ENCODE results near the gene TRNAU1AP.

DNA sequence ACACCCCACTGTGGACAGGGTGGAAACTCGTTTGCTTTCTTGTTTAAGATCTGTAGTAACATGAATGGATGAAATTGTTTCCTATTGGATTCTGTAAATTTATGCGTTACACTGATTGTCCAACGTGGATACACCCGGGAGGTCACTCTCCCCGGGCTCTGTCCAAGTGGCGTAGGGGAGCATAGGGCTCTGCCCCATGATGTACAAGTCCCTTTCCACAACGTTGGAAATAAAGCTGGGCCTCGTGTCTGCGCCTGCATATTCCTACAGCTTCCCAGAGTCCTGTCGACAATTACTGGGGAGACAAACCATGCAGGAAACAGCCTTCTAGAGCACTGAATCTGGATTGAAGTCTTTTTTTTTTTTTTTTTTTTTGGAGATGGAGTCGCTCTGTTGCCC is 45.6 kb upstream of the TRNAU1AP start:
- TF ChIP-seq, protein P1, sequence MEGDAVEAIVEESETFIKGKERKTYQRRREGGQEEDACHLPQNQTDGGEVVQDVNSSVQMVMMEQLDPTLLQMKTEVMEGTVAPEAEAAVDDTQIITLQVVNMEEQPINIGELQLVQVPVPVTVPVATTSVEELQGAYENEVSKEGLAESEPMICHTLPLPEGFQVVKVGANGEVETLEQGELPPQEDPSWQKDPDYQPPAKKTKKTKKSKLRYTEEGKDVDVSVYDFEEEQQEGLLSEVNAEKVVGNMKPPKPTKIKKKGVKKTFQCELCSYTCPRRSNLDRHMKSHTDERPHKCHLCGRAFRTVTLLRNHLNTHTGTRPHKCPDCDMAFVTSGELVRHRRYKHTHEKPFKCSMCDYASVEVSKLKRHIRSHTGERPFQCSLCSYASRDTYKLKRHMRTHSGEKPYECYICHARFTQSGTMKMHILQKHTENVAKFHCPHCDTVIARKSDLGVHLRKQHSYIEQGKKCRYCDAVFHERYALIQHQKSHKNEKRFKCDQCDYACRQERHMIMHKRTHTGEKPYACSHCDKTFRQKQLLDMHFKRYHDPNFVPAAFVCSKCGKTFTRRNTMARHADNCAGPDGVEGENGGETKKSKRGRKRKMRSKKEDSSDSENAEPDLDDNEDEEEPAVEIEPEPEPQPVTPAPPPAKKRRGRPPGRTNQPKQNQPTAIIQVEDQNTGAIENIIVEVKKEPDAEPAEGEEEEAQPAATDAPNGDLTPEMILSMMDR (IDR thresholded peaks at IDR 0.05): no peak
- TF ChIP-seq EP300 (IDR thresholded peaks at IDR 0.05): no peak
- no peak for TF ChIP-seq POLR2A (IDR thresholded peaks at IDR 0.05)

Data from gastroesophageal sphincter (tissue), 3 donors.